ENCODE data around the gene MBTPS1.

- no peak for TF ChIP-seq POLR2AphosphoS5 (IDR thresholded peaks at IDR 0.05; ENCODE audit: low read length)
- TF ChIP-seq CTCF (IDR thresholded peaks at IDR 0.05 in 2 of 3, conservative IDR thresholded peaks at IDR 0.05 in 1 of 3; ENCODE audit: control insufficient read depth in 2 of 3, extremely low read depth in 1 of 3, insufficient read depth in 1 of 3, low read depth in 3 of 3, low read length in 3 of 3) = no peak
- TF ChIP-seq GATAD2B (conservative IDR thresholded peaks at IDR 0.05; ENCODE audit: low read depth) = no peak
- no peak for TF ChIP-seq SIN3A (IDR thresholded peaks at IDR 0.05; ENCODE audit: low read depth, low read length)
- TF ChIP-seq PKNOX1 (IDR thresholded peaks at IDR 0.05) = no peak
Measured at GRCh38 chr16:84072014-84072413, 44.7 kb downstream of the MBTPS1 start.

All from GM12878 (cell line).